Measurements from ENCODE around the gene SNX25. TPM values are rescaled to one million over a fixed set of nuclear protein-coding genes. Genes with fewer than 3 reads are reported as not detected.

The SNX25 gene
- total and polyA plus RNA-seq, 2 of the 13 experiments (the other 11 are each of a cell fraction or from before 2014, with no cell fraction given) = 23.4 to 23.5 TPM

- no peaks in the 10 kb centered on the region for H3K4me1 ChIP-seq (ENCODE audit: insufficient read depth, low read length)
- H3K79me2 ChIP-seq (ENCODE audit: insufficient read depth, low read length) = no peaks in the 10 kb centered on the region
- ChIA-PET POLR2A (no interaction called here), CTCF (ENCODE audit: low intra/inter-chr PET ratio, low total read pairs) (no interaction called here)
- ATAC-seq = no peak
- peaks cover 8 to 33% of the 10 kb centered on the region in 2 experiments; a peak in 4 of 5 replicates for H3K36me3 ChIP-seq (replicated peaks in 1 of 2; ENCODE audit: control insufficient read depth in 1 of 2, insufficient read depth in 2 of 2, low read length in 2 of 2)
- H2AFZ ChIP-seq (ENCODE audit: low read length) = no peak overlapping the region
- no peaks in the 10 kb centered on the region for H3K9me3 ChIP-seq (ENCODE audit: low read length)
- BruUV-seq (replicated peaks) = no TSS peak
- no peak for FAIRE-seq
- no peak overlapping the region for H3K27ac ChIP-seq (ENCODE audit: extremely low read length, insufficient read depth, low read length)
- H3K27me3 ChIP-seq (ENCODE audit: control insufficient read depth in 1 of 2, insufficient read depth in 2 of 2, low read length in 2 of 2) = no peaks in the 10 kb centered on the region
- H3K9ac ChIP-seq (ENCODE audit: insufficient read depth, low read depth, low read length) = no peak overlapping the region
- WGBS (ENCODE audit: low lambda C conversion rate) = 90% methylated on average over 12 of the region's 12 CpGs
- in situ Hi-C loops (cut with HindIII; ENCODE audit: extremely low pct_ligation_motif_present, low pct_unique_long_range_greater_than_20kb) = no loop called here
- H4K20me1 ChIP-seq (ENCODE audit: insufficient read depth, low read length) = no peaks in the 10 kb centered on the region
- intact Hi-C loops (cut with micrococcal nuclease; ENCODE audit: unreplicated experiment) = loop anchor here (1.0 kb wide), 1 partner anchor 89 kb away; no protein-coding TSS in a partner anchor
- H3K4me2 ChIP-seq (ENCODE audit: low read depth, low read length) = no peak overlapping the region
- TF ChIP-seq ELF1 (CRISPR knock-in tag; IDR thresholded peaks at IDR 0.05) = no peak
- TF ChIP-seq GZF1 (CRISPR knock-in tag; IDR thresholded peaks at IDR 0.05) = no peak
- TF ChIP-seq MXD1 (CRISPR knock-in tag; IDR thresholded peaks at IDR 0.05) = no peak
- no peak for TF ChIP-seq ZBTB37 (CRISPR knock-in tag; IDR thresholded peaks at IDR 0.05)
- TF ChIP-seq PITX1 (CRISPR knock-in tag; IDR thresholded peaks at IDR 0.05) = no peak
- TF ChIP-seq ARNT2 (CRISPR knock-in tag; IDR thresholded peaks at IDR 0.05; ENCODE audit: low read depth) = no peak
- no peak for TF ChIP-seq CREBL2 (CRISPR knock-in tag; IDR thresholded peaks at IDR 0.05; ENCODE audit: borderline replicate concordance)
- no peak for TF ChIP-seq TEAD3 (CRISPR knock-in tag; optimal IDR thresholded peaks at IDR 0.05; ENCODE audit: borderline replicate concordance)
- no peak for TF ChIP-seq FOXA1 (IDR thresholded peaks at IDR 0.05)
- no peak for TF ChIP-seq FOXA1 (CRISPR knock-in tag; IDR thresholded peaks at IDR 0.05)
- TF ChIP-seq EEA1 (CRISPR knock-in tag; IDR thresholded peaks at IDR 0.05; ENCODE audit: borderline replicate concordance) = no peak
- TF ChIP-seq FOSL2 (CRISPR knock-in tag; IDR thresholded peaks at IDR 0.05) = no peak
- no peak for TF ChIP-seq ZNF430 (CRISPR knock-in tag; IDR thresholded peaks at IDR 0.05)
- no peak for TF ChIP-seq ZNF792 (CRISPR knock-in tag; IDR thresholded peaks at IDR 0.05)
- TF ChIP-seq ZNF224 (CRISPR knock-in tag; IDR thresholded peaks at IDR 0.05) = no peak
- no peak for TF ChIP-seq ADNP (CRISPR knock-in tag; IDR thresholded peaks at IDR 0.05)
- DNase-seq (ENCODE audit: low spot score) = no peak
- no peak overlapping the region for H3K4me3 ChIP-seq (replicated peaks in 1 of 3; ENCODE audit: insufficient read depth in 1 of 3, low read depth in 2 of 3, low read length in 3 of 3)
Measured at GRCh38 chr4:185298728-185299430, 89.5 kb downstream of the SNX25 start.
